Measurements from ENCODE around the gene ITPR1.

ITPR1 gene

GRCh38 chr3:4528320-4528719, 35.2 kb downstream of the ITPR1 start:
- no peak overlapping the region for H3K4me3 ChIP-seq (ENCODE audit: low read length)
- TF ChIP-seq CTCF (conservative IDR thresholded peaks at IDR 0.05; ENCODE audit: low read depth, low read length): no peak
- DNase-seq (ENCODE audit: low read depth): no peak

DNA sequence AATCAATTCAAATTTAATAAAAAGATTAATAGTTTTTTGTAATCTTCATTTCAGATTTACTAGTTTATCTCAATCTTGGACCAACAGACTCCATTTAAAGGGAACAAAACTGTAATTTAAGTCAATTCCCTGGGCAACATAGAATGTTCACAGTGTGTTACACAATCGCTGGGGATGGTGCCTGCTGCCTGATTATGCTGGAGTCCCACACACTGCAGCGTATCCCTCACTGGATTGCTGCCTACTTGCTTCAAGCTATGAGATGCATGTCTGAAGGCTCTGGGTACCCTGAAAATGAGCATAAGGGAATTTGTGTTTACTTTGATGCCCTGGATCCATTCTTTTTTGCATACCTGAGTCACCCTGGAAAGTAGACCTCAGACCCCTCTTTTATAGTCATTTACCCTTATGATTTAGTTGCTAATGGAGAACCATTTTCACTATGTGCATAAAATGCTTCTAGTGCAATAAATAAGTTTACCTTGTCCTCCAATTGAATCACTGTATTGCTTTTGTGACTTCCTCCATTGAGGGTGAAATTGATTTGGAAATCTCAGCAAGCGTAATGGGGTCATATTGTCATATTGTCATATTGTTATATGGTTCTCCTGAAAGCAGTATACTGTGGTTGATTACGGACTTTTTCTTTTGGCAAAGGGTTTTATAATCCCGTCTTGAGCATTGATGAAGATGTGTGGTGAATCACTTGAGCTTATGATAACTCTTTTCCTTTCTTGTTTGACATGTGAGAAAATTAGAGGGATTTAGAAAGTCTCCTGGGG, 35.9 kb downstream of the ITPR1 start:
- no peak overlapping the region for H3K4me3 ChIP-seq (ENCODE audit: low read length)
- no peak for DNase-seq (ENCODE audit: low read depth)
- no peak for TF ChIP-seq CTCF (conservative IDR thresholded peaks at IDR 0.05; ENCODE audit: low read depth, low read length)

- TF ChIP-seq CTCF (conservative IDR thresholded peaks at IDR 0.05; ENCODE audit: low read depth, low read length): no peak
- H3K4me3 ChIP-seq (ENCODE audit: low read length): no peak overlapping the region
- no peak for DNase-seq (ENCODE audit: low read depth)
These were observed 36.9 kb downstream of the ITPR1 start for GRCh38 chr3:4529876-4530588.

DNA sequence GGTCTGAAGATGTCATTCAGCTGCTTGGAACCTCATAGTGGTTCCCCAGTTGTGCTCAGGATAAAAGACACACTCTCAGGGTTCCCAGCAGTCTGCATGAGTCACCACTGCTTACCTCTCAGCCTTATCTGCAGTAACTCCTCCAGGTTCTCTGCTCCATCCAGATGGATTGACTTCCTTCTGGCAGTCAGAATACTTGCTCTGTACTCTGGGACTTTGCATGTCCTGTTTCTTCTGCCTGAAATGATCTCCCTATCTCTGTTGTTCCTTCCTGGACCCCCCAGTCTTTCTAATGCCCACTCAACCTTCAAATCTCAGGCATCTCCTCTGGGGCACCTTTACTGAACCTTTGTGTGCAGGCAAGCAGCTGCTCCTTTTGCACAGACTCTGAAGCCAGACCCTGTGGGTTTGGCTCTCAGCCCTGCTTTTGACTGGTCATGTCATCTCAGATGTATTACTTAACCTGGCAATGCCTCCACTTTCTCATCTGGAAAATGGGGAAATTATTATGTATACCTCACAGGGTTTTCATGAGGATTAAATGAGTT, 38.4 kb downstream of the ITPR1 start:
- no peak for TF ChIP-seq CTCF (conservative IDR thresholded peaks at IDR 0.05; ENCODE audit: low read depth, low read length)
- H3K4me3 ChIP-seq (ENCODE audit: low read length): no peak overlapping the region
- DNase-seq (ENCODE audit: low read depth): no peak

DNA sequence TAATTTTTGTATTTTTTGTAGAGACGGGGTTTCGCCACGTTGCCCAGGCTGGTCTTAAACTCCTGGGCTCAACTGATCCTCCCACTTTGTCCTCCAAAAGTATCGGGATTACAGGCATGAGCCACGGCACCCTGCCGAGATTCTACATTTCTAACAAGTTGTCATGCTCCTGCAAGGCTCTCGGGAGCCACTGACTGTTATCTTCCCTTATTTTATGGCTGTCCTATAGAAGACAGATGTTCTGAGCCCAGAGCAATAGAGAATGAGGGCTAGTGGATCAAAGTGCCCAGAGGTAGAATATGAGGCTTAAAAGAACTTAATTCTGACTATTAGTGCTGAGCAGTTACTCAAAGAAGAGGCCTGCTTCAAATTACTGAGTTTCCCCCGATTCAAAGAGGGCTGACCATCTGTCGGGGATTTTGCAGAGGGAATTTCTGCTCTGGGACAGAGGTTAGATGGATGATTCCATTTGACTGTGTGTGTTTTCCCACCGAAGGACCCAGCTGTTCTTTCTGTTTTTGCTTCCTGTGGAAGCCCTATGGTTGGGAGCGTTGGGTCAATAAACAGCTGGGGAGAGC, 39.5 kb downstream of the ITPR1 start:
- TF ChIP-seq CTCF (conservative IDR thresholded peaks at IDR 0.05; ENCODE audit: low read depth, low read length): no peak
- H3K4me3 ChIP-seq (ENCODE audit: low read length): no peak overlapping the region
- no peak for DNase-seq (ENCODE audit: low read depth)

DNA sequence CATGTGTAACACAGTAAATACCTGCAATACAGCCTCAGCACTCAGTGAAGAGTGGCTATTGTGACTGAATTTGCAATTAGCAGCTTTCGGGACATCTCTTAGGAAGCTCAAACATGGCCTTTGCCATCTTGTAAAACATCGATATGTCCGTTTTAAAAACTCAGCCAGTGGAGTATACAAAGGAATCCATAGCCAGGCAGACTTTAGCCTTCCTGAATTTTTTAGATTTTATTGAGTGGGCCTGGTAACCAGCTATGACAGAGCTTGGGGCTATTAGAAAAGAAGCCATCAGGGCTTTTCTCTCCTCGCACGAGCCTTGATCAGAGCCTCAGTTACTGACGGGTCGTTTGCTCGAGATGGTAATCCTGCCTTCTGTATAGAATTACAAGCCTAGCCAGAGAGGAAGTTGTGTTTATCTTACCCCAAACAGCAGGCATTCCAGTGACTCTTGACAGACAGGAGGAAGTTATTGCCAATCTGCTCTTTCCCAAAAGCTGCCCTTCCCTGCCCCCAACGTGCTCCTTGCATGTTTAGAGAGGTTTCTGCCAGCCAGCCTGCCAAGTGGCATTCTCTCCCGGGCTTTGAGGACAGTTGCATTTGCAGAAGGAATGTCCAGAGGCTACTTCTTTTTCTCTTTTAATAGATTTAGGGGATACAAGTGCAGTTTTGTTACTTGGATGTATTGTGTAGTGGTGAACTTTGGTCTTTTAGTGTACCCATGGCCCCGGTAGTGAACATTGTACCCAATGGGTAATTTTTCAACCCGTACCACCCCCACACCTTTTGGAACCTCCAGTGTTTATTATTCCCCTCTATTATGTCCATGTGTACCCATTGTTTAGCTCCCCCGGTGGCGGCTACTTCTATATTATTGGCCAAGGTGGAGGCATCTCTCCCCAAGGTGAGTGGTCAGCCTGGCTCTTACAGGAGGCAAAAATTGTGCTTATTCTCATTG, 40.6 kb downstream of the ITPR1 start:
- TF ChIP-seq CTCF (conservative IDR thresholded peaks at IDR 0.05; ENCODE audit: low read depth, low read length): peak; percentile 13
- no peak overlapping the region for H3K4me3 ChIP-seq (ENCODE audit: low read length)
- no peak for DNase-seq (ENCODE audit: low read depth)
